T-helper 1 cell treated with Interleukin-12 subunit alpha and Interleukin-12 subunit beta and Interleukin-4 antibody, amounts not matched to agents 30 μg/mL and 1 μg/mL, for 36 hours (primary cell): Measurements from ENCODE around the gene UGT1A6.

ENCODE experiments used
- H3K27ac Mint-ChIP-seq: one replicate; pipeline ENCODE4 v1.8.0; 2021; ENCODE audit warnings: mild to moderate bottlenecking, mixed read lengths
- H3K27me3 Mint-ChIP-seq: one replicate; pipeline ENCODE4 v1.8.0; 2021; ENCODE audit warnings: low read depth, mixed read lengths
- H3K36me3 Mint-ChIP-seq: one replicate; pipeline ENCODE4 v1.8.0; 2021; ENCODE audit warnings: low read depth, mixed read lengths
- H3K4me1 Mint-ChIP-seq: one replicate; pipeline ENCODE4 v1.8.0; 2021; ENCODE audit warnings: low read depth, mixed read lengths
- H3K4me3 Mint-ChIP-seq: one replicate; pipeline ENCODE4 v1.8.0; 2021; ENCODE audit warnings: mild to moderate bottlenecking, moderate library complexity, mixed read lengths
- H3K9me3 Mint-ChIP-seq: one replicate; pipeline ENCODE4 v1.8.0; 2021; ENCODE audit warnings: mixed read lengths

UGT1A6 gene

DNA sequence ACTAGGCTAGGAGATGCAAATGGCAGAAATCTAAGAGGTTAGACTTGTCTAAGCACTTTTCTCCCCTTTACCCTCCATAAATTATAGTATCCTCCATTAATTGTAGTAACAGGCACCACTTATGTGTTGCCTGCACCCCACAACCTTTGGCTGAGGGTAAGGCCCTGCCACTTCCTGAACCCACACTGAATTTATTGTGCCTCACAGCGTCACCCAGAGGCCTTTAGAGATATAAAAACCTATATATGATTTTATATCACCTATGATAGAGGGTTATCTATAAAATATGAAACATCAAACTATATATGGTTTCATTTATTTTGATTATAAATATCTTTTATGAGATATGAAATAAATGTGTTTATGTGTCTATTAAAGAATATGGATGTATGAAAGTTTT is 18.4 kb upstream of the UGT1A6 start:
- Mint-ChIP-seq H3K27me3 (no peaks in the 10 kb centered on the region), H3K27ac (no peak overlapping the region), H3K9me3 (no peaks in the 10 kb centered on the region), H3K36me3 (no peaks in the 10 kb centered on the region), H3K4me1 (no peaks in the 10 kb centered on the region), H3K4me3 (no peak overlapping the region)

DNA sequence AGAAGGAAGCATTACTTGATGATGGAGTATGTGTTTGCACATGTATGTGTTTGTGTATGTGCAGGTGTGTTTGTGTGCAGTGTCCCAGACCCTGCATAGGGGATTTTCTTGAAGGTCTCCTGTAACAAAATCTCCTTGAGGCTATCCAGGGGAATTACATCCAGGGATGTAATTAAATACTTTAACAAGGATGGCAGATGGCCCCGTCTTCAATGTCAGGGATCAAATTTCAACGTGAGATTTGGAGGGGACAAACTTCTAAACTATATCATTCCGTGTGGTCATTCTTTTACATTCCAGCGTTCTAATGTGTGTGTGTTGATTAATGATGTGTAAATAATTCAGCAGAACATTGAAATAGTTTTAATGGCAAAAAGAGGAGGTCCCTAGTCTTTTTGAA is 17.7 kb upstream of the UGT1A6 start:
- no peaks in the 10 kb centered on the region for H3K4me1 Mint-ChIP-seq
- H3K27me3 Mint-ChIP-seq, result peaks cover 3% of the 10 kb centered on the region
- H3K27ac Mint-ChIP-seq, result no peak overlapping the region
- no peaks in the 10 kb centered on the region for H3K9me3 Mint-ChIP-seq
- no peaks in the 10 kb centered on the region for H3K36me3 Mint-ChIP-seq
- no peak overlapping the region for H3K4me3 Mint-ChIP-seq

DNA sequence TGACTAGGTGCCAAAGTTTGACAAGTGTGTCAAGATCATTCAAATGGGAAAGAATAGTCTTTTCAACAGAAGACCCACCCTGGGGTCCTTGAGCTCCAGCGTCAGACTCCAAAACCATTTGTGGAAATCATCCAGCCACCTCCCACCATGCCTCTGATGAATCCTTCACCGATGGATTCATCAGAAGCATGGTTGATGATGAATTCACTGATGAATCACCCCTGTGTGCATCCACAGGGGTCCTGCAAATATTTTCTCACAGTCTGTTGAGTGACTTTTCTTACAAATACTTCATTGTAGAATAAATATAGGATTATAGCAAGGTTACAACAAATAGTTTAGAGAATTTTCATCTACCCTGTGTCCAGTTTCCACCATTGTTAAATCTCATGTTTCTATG is 16.6 kb upstream of the UGT1A6 start:
- no peaks in the 10 kb centered on the region for H3K36me3 Mint-ChIP-seq
- H3K4me1 Mint-ChIP-seq, result no peaks in the 10 kb centered on the region
- H3K9me3 Mint-ChIP-seq, result no peaks in the 10 kb centered on the region
- no peak overlapping the region for H3K4me3 Mint-ChIP-seq
- H3K27ac Mint-ChIP-seq, result no peak overlapping the region
- H3K27me3 Mint-ChIP-seq, result peaks cover 4% of the 10 kb centered on the region

DNA sequence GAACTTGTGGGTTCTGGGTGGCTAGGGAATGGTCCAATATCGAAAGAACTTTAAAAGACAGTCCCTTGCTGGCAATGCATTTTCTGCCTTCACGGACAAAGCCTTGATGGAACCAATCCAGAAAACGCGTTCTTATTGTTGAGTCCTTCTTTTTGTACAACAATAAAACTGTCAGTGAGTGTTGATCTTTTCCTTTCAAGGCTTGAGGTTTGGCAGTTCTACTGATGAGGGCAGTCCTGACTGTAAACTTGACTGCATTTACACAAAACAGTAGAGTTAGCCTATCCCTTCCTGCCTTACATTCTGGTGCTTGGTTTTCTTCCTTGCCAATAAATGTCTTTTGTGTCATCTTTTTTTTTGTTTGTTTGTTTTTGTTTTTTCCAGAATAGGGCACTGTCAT is 13.5 kb upstream of the UGT1A6 start:
- no peak overlapping the region for H3K4me3 Mint-ChIP-seq
- no peaks in the 10 kb centered on the region for H3K4me1 Mint-ChIP-seq
- no peak overlapping the region for H3K27ac Mint-ChIP-seq
- H3K27me3 Mint-ChIP-seq, result peaks cover 4% of the 10 kb centered on the region
- no peaks in the 10 kb centered on the region for H3K36me3 Mint-ChIP-seq
- no peaks in the 10 kb centered on the region for H3K9me3 Mint-ChIP-seq

DNA sequence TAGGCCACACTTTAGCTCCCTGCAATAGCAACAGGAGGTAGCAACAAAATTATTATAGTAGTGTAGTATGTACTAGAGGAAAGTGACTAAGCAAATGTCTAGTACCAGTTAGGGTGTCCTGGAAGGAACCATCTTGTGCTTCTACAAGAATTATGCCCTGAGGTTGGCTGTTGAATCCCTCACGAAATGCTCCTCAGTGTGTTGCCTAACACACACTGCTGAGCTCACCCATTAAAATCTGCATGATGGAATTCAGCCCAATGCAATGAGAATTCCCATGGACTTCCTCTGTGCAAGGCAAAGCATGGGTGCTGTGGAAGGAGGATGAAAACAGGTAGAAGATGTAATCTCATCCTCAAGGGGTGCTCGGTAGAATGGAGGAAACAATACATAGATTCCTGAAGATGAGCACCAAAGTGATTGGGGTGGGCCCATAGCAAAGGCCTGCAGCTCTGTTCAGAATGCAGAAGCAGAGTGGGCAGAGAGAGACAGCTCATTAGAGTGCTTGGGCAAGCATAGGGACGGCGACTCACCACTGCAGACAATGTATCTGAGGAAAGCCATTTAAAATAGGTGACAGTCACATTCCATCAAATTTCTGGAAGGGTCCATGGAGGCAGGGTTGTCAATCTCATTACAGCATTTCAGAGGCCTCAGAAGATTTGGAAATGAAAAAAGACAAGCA is 12.2 kb upstream of the UGT1A6 start:
- Mint-ChIP-seq H3K36me3 (no peaks in the 10 kb centered on the region), H3K27me3 (peaks cover 4% of the 10 kb centered on the region), H3K4me3 (no peak overlapping the region), H3K4me1 (no peaks in the 10 kb centered on the region), H3K9me3 (no peaks in the 10 kb centered on the region), H3K27ac (no peak overlapping the region)

DNA sequence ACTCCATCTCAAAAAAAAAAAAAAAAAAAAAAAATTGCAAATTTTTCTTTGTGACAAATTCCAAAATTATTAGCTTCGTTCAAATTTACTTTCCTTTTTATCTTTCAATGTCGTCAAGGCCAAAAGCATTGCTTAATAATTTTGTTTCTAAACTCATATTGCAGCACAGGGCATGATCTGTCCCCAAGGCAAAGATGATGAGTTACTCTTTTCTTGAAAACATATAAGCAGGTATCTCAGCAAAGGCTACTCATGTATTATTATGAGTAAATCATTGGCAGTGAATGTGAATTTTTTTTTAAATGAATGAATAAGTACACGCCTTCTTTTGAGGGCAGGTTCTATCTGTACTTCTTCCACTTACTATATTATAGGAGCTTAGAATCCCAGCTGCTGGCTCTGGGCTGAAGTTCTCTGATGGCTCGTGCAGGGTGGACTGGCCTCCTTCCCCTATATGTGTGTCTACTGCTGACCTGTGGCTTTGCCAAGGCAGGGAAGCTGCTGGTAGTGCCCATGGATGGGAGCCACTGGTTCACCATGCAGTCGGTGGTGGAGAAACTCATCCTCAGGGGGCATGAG is 11.1 kb upstream of the UGT1A6 start, which contains the start of gene UGT1A7:
TSS of gene UGT1A7 (plus strand) at position 381 of the 579 bp plus-strand sequence. CDS start at position 418, 37 bp downstream.
- Mint-ChIP-seq H3K27me3 (peaks cover 6% of the 10 kb centered on the region), H3K9me3 (no peaks in the 10 kb centered on the region), H3K27ac (no peak within 1 kb of the TSS), H3K4me3 (no peak within 1 kb of the TSS), H3K4me1 (no peaks in the 10 kb centered on the region), H3K36me3 (no peaks in the 10 kb centered on the region)

DNA sequence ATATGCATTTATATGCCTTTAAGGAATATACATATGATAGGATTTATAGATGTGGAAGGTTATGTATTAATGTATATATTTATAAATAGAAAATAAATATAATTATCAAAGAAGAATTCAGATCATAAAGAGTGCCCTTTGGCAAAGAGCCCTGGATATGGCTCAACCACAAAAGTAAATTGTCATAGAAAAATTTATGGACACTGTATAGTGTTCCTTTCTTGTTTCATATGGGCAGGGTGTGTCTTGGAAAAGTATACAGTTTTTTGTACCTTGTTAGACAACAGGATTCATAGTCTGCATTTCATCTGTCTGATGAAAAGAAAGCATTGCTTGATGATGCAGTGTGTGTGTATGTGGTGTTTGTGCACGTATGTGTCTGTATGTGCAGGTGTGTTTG is 8.1 kb upstream of the UGT1A6 start:
- Mint-ChIP-seq H3K4me1 (no peaks in the 10 kb centered on the region), H3K27ac (no peak overlapping the region), H3K27me3 (peaks cover 19% of the 10 kb centered on the region), H3K4me3 (no peak overlapping the region), H3K36me3 (no peaks in the 10 kb centered on the region), H3K9me3 (no peaks in the 10 kb centered on the region)

DNA sequence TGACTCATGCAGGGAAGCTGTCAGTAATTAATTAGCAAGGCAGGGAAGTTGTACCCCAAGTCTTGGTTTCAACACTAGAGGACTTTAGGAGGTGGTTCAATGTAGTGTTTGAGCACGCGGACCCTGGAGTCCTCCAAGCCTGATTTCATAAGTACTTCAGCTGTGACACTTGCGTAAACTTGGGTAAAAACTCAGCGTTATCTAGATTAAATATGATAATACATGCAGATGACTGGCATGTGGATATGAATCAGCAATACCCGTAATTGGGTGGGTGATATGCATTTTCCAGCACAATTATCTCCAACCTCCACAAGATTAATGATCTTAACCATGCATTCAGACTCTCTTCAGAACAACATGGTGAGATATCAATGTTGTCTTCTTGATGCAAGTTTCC is 5.8 kb upstream of the UGT1A6 start:
- H3K27me3 Mint-ChIP-seq, result peaks cover 15% of the 10 kb centered on the region
- no peak overlapping the region for H3K27ac Mint-ChIP-seq
- H3K4me3 Mint-ChIP-seq, result no peak overlapping the region
- H3K4me1 Mint-ChIP-seq, result no peaks in the 10 kb centered on the region
- H3K36me3 Mint-ChIP-seq, result no peaks in the 10 kb centered on the region
- H3K9me3 Mint-ChIP-seq, result no peaks in the 10 kb centered on the region

DNA sequence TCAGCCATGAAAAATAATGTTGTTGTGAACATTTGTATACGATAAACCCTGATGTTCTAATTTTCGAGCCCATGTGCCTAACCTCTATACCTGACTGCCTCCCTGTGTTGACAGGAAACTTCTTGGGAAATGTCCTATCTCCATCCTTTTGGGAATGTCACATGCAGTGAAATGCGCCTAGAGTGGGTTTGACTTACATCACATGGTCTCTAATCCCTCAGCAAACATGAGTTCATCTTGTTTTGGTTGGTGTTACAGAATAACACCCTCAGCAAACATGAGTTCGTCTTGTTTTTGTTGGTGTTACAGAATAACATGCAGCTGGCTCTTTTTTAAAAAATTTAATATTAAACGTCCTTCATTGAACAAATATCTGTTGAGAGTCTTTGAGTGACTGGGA is 4.3 kb upstream of the UGT1A6 start:
- H3K27ac Mint-ChIP-seq, result no peak overlapping the region
- no peaks in the 10 kb centered on the region for H3K36me3 Mint-ChIP-seq
- H3K9me3 Mint-ChIP-seq, result no peaks in the 10 kb centered on the region
- no peaks in the 10 kb centered on the region for H3K4me1 Mint-ChIP-seq
- peaks cover 15% of the 10 kb centered on the region for H3K27me3 Mint-ChIP-seq
- no peak overlapping the region for H3K4me3 Mint-ChIP-seq

DNA sequence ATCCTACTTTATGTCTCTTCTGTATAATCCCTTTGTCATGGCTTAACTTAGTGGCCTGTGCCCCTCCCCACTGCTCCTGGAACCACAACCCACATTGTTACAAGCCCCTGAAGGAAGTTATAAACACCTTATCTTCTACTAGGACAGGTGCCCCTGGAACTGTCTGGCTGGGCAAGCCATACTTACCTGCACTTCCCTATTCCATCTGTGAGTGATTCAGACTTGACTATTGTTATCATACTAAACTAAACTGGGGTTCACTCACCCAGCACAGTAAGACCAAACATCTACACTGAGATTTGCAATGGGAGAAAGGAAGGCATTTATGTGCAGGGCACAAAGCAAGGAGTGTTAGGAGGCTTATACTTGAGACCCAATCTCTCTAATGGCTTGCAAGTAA is 3.7 kb upstream of the UGT1A6 start:
- H3K4me1 Mint-ChIP-seq, result no peaks in the 10 kb centered on the region
- H3K4me3 Mint-ChIP-seq, result no peak overlapping the region
- no peaks in the 10 kb centered on the region for H3K9me3 Mint-ChIP-seq
- no peaks in the 10 kb centered on the region for H3K36me3 Mint-ChIP-seq
- H3K27me3 Mint-ChIP-seq, result peaks cover 15% of the 10 kb centered on the region
- no peak overlapping the region for H3K27ac Mint-ChIP-seq

DNA sequence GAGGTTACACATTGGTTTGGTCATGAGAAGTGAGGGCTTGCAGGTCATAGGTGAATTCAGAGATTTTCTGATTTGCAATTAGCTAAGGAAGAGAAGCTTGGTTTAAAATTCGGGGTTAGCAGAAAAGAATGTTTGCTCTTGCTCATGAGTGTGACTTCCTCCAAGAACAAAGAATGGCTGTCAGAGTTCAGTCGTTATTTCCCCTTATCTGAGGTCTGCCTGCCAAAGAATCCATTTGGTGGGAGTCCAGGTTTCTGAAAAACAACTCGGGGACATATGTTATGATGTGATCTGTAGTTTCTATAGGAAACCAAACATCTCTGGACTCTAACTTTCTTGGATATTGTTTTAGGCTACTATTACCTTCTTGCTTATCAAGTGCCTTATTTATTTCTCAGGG is 3.2 kb upstream of the UGT1A6 start:
- H3K4me1 Mint-ChIP-seq, result no peaks in the 10 kb centered on the region
- peaks cover 15% of the 10 kb centered on the region for H3K27me3 Mint-ChIP-seq
- no peak overlapping the region for H3K4me3 Mint-ChIP-seq
- no peaks in the 10 kb centered on the region for H3K9me3 Mint-ChIP-seq
- H3K27ac Mint-ChIP-seq, result no peak overlapping the region
- no peaks in the 10 kb centered on the region for H3K36me3 Mint-ChIP-seq

DNA sequence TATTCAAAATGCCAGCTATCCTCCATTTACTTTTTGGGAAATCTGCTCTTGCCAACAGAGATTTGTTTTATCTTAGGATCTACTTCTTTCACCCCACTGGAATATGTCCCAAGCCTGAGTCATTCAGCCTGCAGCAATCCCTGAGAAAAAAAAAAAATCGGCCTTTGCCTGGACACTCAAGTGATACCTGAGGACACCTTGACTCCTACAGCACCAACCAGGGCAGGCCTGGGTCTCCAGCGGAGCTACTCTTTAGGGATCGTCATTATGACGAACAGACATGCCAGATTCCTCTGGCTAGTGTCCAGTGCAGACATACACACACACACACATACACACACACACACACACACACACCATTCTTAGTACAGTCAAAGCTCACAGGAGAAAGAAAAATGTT is 2.2 kb upstream of the UGT1A6 start:
- Mint-ChIP-seq H3K4me1 (no peaks in the 10 kb centered on the region), H3K9me3 (no peaks in the 10 kb centered on the region), H3K27ac (no peak overlapping the region), H3K36me3 (no peaks in the 10 kb centered on the region), H3K4me3 (no peak overlapping the region), H3K27me3 (peaks cover 15% of the 10 kb centered on the region)

DNA sequence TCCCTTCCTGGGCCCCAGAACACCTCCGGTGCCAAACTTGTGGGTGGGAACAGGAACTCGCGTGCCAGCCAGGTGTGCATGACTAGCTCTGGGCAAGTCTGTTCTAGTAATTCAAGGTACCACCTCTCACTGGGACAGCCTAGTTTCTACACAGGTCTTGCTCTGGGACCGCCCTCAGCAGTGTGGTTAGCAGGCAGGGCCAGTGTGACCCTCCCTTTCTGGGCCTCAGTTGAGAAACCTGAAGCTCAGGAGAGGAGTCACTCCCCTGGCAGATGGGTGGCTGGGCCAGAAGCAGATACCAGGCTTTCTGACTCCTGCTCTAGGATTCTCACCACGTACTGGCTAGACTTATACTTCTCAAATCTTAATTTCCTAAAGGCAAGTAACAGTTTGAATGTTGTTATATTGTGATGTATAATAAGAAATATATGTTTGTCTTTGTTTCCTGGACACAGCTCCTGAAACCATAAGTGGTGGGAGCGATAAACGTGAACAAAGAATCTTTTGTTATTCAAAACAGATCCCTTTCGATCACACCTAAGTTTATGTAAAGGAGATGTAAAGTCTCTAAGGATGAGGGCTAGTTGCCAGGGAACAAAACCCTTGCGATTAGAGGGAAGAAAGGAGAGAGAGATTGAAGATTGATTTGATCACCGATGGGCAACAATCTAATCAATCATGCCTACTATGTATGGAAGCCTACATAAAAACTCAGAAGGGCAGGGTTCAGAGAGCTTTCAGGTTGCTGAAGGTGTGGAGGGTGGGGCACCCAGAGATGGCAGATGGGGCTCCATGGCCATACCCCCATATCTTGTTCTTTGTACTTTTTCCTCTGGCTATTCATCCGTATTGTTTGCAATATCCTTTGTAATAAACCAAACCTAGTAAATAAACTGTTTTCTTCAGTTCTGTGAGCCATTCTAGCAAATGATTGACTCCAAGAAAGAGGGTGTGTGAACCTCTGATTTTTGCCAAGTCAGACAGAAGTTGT is 952 bp upstream of the UGT1A6 start:
- Mint-ChIP-seq H3K4me1 (no peaks in the 10 kb centered on the region), H3K4me3 (no peak overlapping the region), H3K27me3 (peaks cover 11% of the 10 kb centered on the region), H3K9me3 (no peaks in the 10 kb centered on the region), H3K27ac (no peak overlapping the region), H3K36me3 (no peaks in the 10 kb centered on the region)

DNA sequence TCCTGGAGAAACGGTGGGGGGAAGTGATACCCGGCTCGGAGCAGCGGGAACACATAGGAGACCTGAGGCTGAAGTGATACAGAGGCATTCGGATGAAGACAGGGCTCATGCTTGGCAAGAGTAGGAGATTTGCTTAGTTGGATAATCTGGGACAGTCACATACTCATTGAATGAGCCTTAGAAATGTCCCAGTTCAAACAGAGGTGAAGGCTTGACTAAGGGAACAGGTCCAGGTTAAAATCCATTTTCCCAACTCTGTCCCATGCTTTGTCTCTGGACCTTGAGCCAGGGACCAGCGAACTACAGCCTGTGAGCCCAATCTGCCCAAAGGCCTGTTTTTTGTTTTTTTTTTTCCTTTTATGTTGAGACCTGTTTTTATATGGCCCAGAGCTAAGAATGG is 1.3 kb downstream of the UGT1A6 start:
- Mint-ChIP-seq H3K9me3 (no peaks in the 10 kb centered on the region), H3K4me1 (no peaks in the 10 kb centered on the region), H3K4me3 (no peak overlapping the region), H3K27ac (no peak overlapping the region), H3K36me3 (no peaks in the 10 kb centered on the region), H3K27me3 (peaks cover 6% of the 10 kb centered on the region)

DNA sequence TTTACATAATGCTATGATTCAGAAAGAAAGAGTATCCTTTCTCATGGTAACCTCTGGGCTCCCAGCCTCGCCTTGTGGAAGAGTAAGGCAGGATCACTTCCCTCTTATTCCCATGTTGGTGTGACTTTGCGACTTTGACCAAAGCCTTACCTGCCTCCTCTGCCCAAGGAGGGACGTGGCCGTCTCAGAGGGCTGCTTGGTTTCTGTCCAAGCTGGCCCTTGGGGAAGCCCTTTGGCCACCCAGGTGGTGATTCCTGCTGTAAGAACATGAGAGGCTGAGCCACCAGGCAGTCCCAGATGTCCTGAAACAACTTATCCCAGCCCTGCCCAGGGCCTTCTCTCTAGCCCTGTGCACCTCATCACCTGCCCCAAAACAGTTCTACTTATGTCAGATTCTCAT is 6.0 kb downstream of the UGT1A6 start:
- Mint-ChIP-seq H3K4me3 (no peak overlapping the region), H3K9me3 (no peaks in the 10 kb centered on the region), H3K36me3 (no peaks in the 10 kb centered on the region), H3K27me3 (peaks cover 8% of the 10 kb centered on the region), H3K4me1 (no peaks in the 10 kb centered on the region), H3K27ac (no peak overlapping the region)
